Ascending aorta (tissue), 2 donors: ENCODE measurements around the gene CEP57L1. TPM values are rescaled to one million over a fixed set of nuclear protein-coding genes. Genes with fewer than 3 reads are reported as not detected.

Source experiments
- DNase-seq, 2 donors: peaks; one replicate each; pipeline ENCODE4 v3.0.0-alpha.2; 2019; ENCODE audit warnings: low spot score in 2 of 2
- H3K27ac ChIP-seq, 2 donors: fragments of 200-600 bp; sonication (generic); one replicate each; pipeline ENCODE4 v1.5.1; 2016 to 2017; ENCODE audit warnings: mild to moderate bottlenecking in 1 of 2
- H3K27me3 ChIP-seq: fragments of 200-600 bp; sonication (generic); one replicate; pipeline ENCODE4 v1.5.1; 2017
- H3K36me3 ChIP-seq, 2 donors: fragments of 200-600 bp; sonication (generic); one replicate each; pipeline ENCODE4 v1.5.1; 2016
- H3K4me1 ChIP-seq, 2 donors: fragments of 200-600 bp; sonication (generic); one replicate each; pipeline ENCODE4 v1.5.1; 2016 to 2017; ENCODE audit warnings: mild to moderate bottlenecking in 1 of 2
- H3K4me3 ChIP-seq, 2 donors: fragments of 200-600 bp; sonication (generic); one replicate each; pipeline ENCODE4 v1.5.1; 2016 to 2017; ENCODE audit warnings: mild to moderate bottlenecking in 1 of 2
- H3K9me3 ChIP-seq, 2 donors: fragments of 200-600 bp; sonication (generic); one replicate each; pipeline ENCODE4 v1.5.1; 2016
- intact Hi-C: fragments of 100-400 bp; cut with DNase I; formaldehyde crosslinking; loops from one replicate; pipeline ENCODE4 v1.15.1; 2023
- total RNA-seq: library from RNA; depleted of rRNA; stranded (reverse); fragments of >200 nt; gene quantifications from one replicate; pipeline ENCODE4 v1.1.0, GENCODE V29; 2016
- TF ChIP-seq, protein P1 (sequence below), 3 experiments: fragments of 200-600 bp in 2 of 3; fragments of 450-650 bp in 1 of 3; sonication (generic) in 2 of 3; IDR thresholded peaks; one replicate each; pipeline ENCODE4 v1.5.1; 2016 to 2019; ENCODE audit warnings: antibody characterized with exemption in 3 of 3, mild to moderate bottlenecking in 1 of 3, moderate library complexity in 1 of 3

Gene CEP57L1
- total RNA-seq, 1 donor from 2014 or later: 1.1 TPM

DNA sequence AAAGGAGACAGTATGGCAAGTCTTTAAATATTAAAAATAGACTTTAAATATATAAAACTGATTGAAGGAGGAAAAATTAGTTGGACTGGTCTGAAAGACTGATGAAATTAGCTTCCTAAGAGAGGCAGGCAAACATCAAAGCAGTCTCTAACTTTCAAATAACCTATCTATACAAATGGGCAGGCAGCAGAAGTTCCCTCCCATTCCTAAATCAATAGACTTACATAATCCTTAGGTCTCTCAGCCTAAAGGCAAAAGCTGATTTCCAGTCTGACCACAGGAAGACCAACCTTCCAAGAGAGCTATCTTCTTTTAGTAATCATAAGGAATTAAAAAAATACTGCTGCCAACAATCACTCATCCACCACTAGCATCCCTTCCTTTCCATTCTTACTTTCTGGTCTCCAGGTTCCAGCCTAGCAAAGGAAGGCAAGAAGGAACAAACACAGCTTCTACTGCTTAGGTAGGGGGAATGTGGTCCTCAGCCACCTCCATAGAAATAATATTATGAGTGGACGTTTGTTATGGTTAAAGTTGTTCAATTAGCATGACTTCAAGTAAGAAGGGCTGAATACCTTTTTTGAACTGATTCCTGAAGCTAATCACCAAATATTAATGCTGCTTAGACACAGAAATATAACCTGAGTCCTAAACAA lies 44.7 kb upstream of the CEP57L1 start:
- Histone ChIP-seq H3K27me3 (no peaks in the 10 kb centered on the region), H3K4me1 (no peaks in the 10 kb centered on the region), H3K27ac (no peak overlapping the region), H3K4me3 (no peak overlapping the region), H3K9me3 (no peaks in the 10 kb centered on the region), H3K36me3 (no peaks in the 10 kb centered on the region)
- intact Hi-C loops: no loop called here
- TF ChIP-seq, protein P1, sequence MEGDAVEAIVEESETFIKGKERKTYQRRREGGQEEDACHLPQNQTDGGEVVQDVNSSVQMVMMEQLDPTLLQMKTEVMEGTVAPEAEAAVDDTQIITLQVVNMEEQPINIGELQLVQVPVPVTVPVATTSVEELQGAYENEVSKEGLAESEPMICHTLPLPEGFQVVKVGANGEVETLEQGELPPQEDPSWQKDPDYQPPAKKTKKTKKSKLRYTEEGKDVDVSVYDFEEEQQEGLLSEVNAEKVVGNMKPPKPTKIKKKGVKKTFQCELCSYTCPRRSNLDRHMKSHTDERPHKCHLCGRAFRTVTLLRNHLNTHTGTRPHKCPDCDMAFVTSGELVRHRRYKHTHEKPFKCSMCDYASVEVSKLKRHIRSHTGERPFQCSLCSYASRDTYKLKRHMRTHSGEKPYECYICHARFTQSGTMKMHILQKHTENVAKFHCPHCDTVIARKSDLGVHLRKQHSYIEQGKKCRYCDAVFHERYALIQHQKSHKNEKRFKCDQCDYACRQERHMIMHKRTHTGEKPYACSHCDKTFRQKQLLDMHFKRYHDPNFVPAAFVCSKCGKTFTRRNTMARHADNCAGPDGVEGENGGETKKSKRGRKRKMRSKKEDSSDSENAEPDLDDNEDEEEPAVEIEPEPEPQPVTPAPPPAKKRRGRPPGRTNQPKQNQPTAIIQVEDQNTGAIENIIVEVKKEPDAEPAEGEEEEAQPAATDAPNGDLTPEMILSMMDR (IDR thresholded peaks at IDR 0.05): no peak
- no peak for DNase-seq

DNA sequence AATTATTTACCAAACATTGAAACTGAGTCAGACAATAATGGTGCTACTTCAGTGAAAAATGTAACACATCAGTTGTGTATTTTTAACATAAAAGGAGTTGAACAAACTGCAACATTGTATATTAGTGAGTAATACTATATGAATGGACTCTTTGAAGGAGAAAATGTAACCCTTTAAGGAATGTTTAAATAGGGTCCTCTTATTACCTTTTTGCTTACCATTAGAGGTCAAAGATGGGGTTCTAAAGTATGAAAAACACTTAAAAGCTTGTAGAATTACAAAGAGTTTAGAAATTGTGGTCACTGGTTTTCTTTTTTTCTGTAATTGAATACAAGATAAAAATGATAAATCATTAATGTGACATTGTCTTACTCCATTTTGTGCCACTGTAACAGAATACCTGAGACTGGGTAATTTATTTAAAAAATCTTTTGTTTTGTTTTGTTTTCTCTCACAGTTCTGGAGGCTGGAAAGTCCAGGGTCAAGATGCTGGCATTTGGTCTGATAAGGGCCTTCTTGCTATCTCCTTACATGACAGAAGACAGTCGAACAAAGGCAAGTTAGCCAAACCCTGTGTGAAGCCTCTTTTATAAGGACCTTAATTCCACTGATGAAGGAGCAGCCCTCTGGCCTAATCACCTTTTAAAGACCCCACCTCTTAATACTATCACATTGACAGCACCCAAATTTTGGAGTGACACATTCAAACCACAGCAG lies 43.8 kb upstream of the CEP57L1 start:
- DNase-seq: no peak
- no peaks in the 10 kb centered on the region for H3K9me3 ChIP-seq
- no peak overlapping the region for H3K4me3 ChIP-seq
- peaks cover 2 to 4% of the 10 kb centered on the region in 2 donors for H3K4me1 ChIP-seq
- TF ChIP-seq, protein P1 (IDR thresholded peaks at IDR 0.05): no peak
- no peak overlapping the region for H3K27ac ChIP-seq
- H3K36me3 ChIP-seq: no peaks in the 10 kb centered on the region
- intact Hi-C loops: no loop called here
- H3K27me3 ChIP-seq: no peaks in the 10 kb centered on the region

DNA sequence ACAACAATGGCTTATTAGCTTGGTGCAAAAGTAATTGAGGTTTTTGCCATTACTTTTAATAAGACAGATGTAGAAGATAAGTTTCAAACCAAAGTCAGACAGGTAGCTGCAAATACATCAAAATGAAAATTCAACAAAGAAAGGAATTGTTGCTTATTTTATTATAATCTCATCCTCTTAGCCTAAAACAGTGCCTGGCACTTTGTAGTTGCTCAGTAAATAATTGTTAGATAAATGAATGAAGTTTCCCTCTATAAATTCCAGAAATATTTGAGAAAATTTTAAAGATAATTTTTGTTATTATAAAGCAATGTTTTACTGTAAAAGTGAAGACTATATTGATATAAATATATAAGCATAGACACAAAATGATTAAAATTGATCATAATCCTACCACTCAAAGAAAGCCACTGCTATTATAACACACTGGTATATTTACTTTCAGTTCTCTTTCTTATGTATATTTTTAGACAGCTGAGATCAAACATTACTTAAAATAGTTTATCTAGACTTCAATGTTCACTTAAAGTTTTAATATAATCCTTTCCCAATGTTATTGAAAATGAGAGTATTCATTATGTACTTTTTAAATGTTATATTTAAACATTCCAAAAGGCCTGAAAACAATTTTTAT lies 43.2 kb upstream of the CEP57L1 start:
- Histone ChIP-seq H3K9me3 (no peaks in the 10 kb centered on the region), H3K4me1 (peaks cover 2 to 8% of the 10 kb centered on the region in 2 donors), H3K36me3 (no peaks in the 10 kb centered on the region), H3K27me3 (no peaks in the 10 kb centered on the region), H3K27ac (no peak overlapping the region), H3K4me3 (no peak overlapping the region)
- no peak for DNase-seq
- intact Hi-C loops: no loop called here
- TF ChIP-seq, protein P1 (IDR thresholded peaks at IDR 0.05): no peak

DNA sequence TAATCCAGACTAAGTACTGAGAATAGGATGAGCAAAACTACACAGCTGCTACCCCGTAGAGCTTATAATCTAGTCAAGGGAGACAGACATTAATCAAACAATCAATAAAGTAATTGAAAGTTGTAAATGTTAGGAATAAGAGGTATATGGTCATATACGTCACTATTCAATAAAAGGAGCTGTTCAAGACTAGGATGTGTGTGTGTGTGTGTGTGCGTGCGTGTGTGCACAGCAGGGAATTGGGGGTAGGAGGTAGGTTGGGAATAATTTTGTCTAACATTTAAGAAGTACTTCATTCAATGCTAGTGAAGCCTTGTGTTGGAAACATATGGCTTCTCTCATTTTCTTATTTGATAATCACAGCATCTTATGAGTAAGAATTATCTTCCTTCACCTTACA lies 42.5 kb upstream of the CEP57L1 start:
- Histone ChIP-seq H3K27ac (no peak overlapping the region), H3K36me3 (no peaks in the 10 kb centered on the region), H3K4me1 (peaks cover 2 to 15% of the 10 kb centered on the region in 2 donors), H3K4me3 (no peak overlapping the region), H3K27me3 (no peaks in the 10 kb centered on the region), H3K9me3 (no peaks in the 10 kb centered on the region)
- intact Hi-C loops: no loop called here
- TF ChIP-seq, protein P1 (IDR thresholded peaks at IDR 0.05): no peak
- no peak for DNase-seq

DNA sequence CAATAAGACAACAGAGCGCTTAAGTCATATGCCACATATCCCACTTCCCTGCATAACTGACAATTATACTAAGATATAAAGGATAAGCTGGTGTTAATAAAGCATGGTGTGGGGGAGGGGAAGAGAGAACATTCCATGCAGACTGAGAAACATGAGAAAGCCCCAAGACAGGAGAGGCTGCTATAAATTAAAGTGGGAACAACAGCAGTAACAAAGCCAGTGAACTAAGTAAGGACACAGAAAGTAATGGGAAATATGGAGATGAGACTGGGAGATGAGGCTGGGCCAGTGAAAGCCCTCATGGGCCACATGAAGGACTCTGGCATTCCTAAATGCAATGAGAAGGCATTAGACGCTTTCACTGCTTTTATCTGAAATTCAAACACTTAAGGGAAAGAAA lies 42.0 kb upstream of the CEP57L1 start:
- no peaks in the 10 kb centered on the region for H3K36me3 ChIP-seq
- TF ChIP-seq, protein P1 (IDR thresholded peaks at IDR 0.05): no peak

More for the DNA sequence above, 42.0 kb upstream of the CEP57L1 start:
- Histone ChIP-seq H3K4me1 (peaks cover 2 to 15% of the 10 kb centered on the region in 2 donors), H3K9me3 (no peaks in the 10 kb centered on the region), H3K4me3 (no peak overlapping the region), H3K27me3 (no peaks in the 10 kb centered on the region), H3K27ac (no peak overlapping the region)
- intact Hi-C loops: no loop called here
- DNase-seq: no peak
